OCI-LY1 (cell line): ENCODE results near the gene KREMEN2.
"Not testable (repeated sequence)": the region's sequence is repeated elsewhere in the genome, so short reads cannot be mapped to it uniquely, and the experiment has no call there.

Source experiments
- H2AFZ ChIP-seq: fragments of 200-600 bp; sonication (generic), shearing (Covaris generic); 2 replicates; pipeline ENCODE4 v1.6.0; 2014; ENCODE audit warnings: antibody characterized with exemption, mild to moderate bottlenecking, low read length
- H3F3A ChIP-seq: fragments of 200-600 bp; sonication (generic), shearing (Covaris generic); 2 replicates; pipeline ENCODE4 v1.6.0; 2014; ENCODE audit warnings: mild to moderate bottlenecking, antibody characterized with exemption, low read length, moderate library complexity; ENCODE audit not compliant: insufficient read depth
- H3K27ac ChIP-seq: fragments of 200-600 bp; sonication (generic); 2 replicates; pipeline ENCODE4 v1.5.1; 2014; ENCODE audit warnings: low read length, mixed run types, mild to moderate bottlenecking, low read depth; ENCODE audit not compliant: poor library complexity, severe bottlenecking
- H3K27me3 ChIP-seq: fragments of 200-600 bp; sonication (generic); 2 replicates; pipeline ENCODE4 v1.6.0; 2014; ENCODE audit warnings: antibody characterized with exemption, mild to moderate bottlenecking, low read length, moderate library complexity; ENCODE audit not compliant: insufficient read depth
- H3K36me3 ChIP-seq: fragments of 200-600 bp; sonication (generic); 2 replicates; pipeline ENCODE4 v1.6.1; 2014; ENCODE audit warnings: mild to moderate bottlenecking, antibody characterized with exemption, low read length, moderate library complexity, mixed read lengths; ENCODE audit not compliant: insufficient read depth
- H3K4me1 ChIP-seq: fragments of 200-600 bp; sonication (generic); 2 replicates; pipeline ENCODE4 v1.5.1; 2014; ENCODE audit warnings: mild to moderate bottlenecking, low read length, moderate library complexity; ENCODE audit not compliant: insufficient read depth, severe bottlenecking
- H3K4me2 ChIP-seq: fragments of 200-600 bp; sonication (generic), shearing (Covaris generic); 2 replicates; pipeline ENCODE4 v1.6.1; 2014; ENCODE audit warnings: low read length
- H3K4me3 ChIP-seq: fragments of 200-600 bp; sonication (generic); 2 replicates; pipeline ENCODE4 v1.5.1; 2014; ENCODE audit warnings: low read length, low read depth, mild to moderate bottlenecking, mixed read lengths; ENCODE audit not compliant: poor library complexity, severe bottlenecking
- H3K79me2 ChIP-seq: fragments of 200-600 bp; shearing (Covaris generic); 2 replicates; pipeline ENCODE4 v1.6.1; 2016; ENCODE audit warnings: mixed run types, low read length, mixed read lengths; ENCODE audit not compliant: insufficient read depth
- H3K9ac ChIP-seq: fragments of 200-600 bp; sonication (generic), shearing (Covaris generic); 2 replicates; pipeline ENCODE4 v1.6.1; 2014; ENCODE audit warnings: mild to moderate bottlenecking, low read length, mixed read lengths
- H3K9me2 ChIP-seq: fragments of 200-600 bp; sonication (generic), shearing (Covaris generic); 2 replicates; pipeline ENCODE4 v1.6.1; 2014; ENCODE audit warnings: low read depth, mild to moderate bottlenecking, low read length, mixed read lengths
- H3K9me3 ChIP-seq: fragments of 200-600 bp; shearing (Covaris generic); 2 replicates; pipeline ENCODE4 v1.6.1; 2014; ENCODE audit warnings: low read length, mixed read lengths
- H4K20me1 ChIP-seq: fragments of 200-600 bp; sonication (generic), shearing (Covaris generic); 2 replicates; pipeline ENCODE4 v1.6.0; 2016; ENCODE audit warnings: mild to moderate bottlenecking, low read length; ENCODE audit not compliant: insufficient read depth
- CTCF ChIP-seq: fragments of 200-600 bp; sonication (generic), shearing (Covaris generic); IDR thresholded peaks from 2 replicates; pipeline ENCODE4 v1.5.1; 2017; ENCODE audit warnings: mild to moderate bottlenecking, antibody characterized with exemption, low read length, moderate library complexity, mixed read lengths
- EZH2 ChIP-seq: fragments of 200-600 bp; sonication (generic), shearing (Covaris generic); IDR thresholded peaks from 2 replicates; pipeline ENCODE4 v1.8.0; 2017; ENCODE audit warnings: borderline replicate concordance, mixed run types, mild to moderate bottlenecking, antibody characterized with exemption, low read length, moderate library complexity, mixed read lengths

The KREMEN2 gene

GRCh38 chr16:2938206-2938605, 25.9 kb upstream of the KREMEN2 start:
- H3K27me3 ChIP-seq: no peaks in the 10 kb centered on the region

DNA sequence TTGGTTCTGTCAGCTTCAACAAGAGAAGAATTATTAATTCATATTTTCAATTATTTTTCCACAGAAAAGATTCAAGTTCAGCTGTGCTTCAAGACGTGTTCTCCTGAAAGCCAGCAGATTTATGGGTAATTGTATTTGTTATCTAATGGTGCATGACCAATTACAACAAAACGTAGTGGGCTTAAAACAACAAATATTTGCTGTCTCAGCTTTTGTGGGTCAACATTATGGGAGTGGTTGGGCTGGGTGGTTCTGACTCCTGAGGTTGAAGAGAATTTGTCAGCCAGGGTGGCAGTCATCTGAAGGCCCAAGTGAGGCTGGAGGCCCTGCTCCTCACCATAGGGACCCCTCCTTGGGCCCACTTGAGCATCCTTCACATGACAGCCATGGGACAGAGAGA, 24.1 kb upstream of the KREMEN2 start:
- H4K20me1 ChIP-seq: no peaks in the 10 kb centered on the region
- no peak overlapping the region for H3K4me3 ChIP-seq
- H3K36me3 ChIP-seq: peaks cover 33% of the 10 kb centered on the region
- H3K9ac ChIP-seq: no peak overlapping the region
- no peaks in the 10 kb centered on the region for H3K9me2 ChIP-seq
- no peaks in the 10 kb centered on the region for H3K9me3 ChIP-seq
- H3K4me1 ChIP-seq: peaks cover 7% of the 10 kb centered on the region
- TF ChIP-seq EZH2 (no peak), CTCF (no peak)
- no peaks in the 10 kb centered on the region for H3K27me3 ChIP-seq
- no peak overlapping the region for H3K27ac ChIP-seq
- no peaks in the 10 kb centered on the region for H3K79me2 ChIP-seq
- no peak overlapping the region for H3K4me2 ChIP-seq
- H3F3A ChIP-seq: no peaks in the 10 kb centered on the region
- no peak overlapping the region for H2AFZ ChIP-seq

More at GRCh38 chr16:2938206-2938605, 25.9 kb upstream of the KREMEN2 start:
- TF ChIP-seq CTCF (no peak), EZH2 (no peak)
- Histone ChIP-seq H3K4me2 (no peak overlapping the region), H3K9ac (no peak overlapping the region), H2AFZ (no peak overlapping the region), H3K4me3 (no peak overlapping the region), H4K20me1 (no peaks in the 10 kb centered on the region), H3K36me3 (peaks cover 35% of the 10 kb centered on the region), H3K4me1 (peaks cover 8% of the 10 kb centered on the region), H3K27ac (no peak overlapping the region), H3K9me3 (no peaks in the 10 kb centered on the region), H3K79me2 (no peaks in the 10 kb centered on the region), H3F3A (no peaks in the 10 kb centered on the region), H3K9me2 (no peaks in the 10 kb centered on the region)

- Histone ChIP-seq H3K79me2 (no peaks in the 10 kb centered on the region), H2AFZ (no peak overlapping the region), H3K4me2 (no peak overlapping the region), H3K9ac (no peak overlapping the region), H3K4me3 (no peak overlapping the region), H3K9me3 (no peaks in the 10 kb centered on the region), H3K27ac (no peak overlapping the region), H3K27me3 (no peaks in the 10 kb centered on the region), H3K9me2 (no peaks in the 10 kb centered on the region), H3K36me3 (peaks cover 37% of the 10 kb centered on the region), H3F3A (no peaks in the 10 kb centered on the region), H3K4me1 (no peaks in the 10 kb centered on the region), H4K20me1 (no peaks in the 10 kb centered on the region)
- TF ChIP-seq EZH2 (no peak), CTCF (no peak)
Measured at GRCh38 chr16:2942045-2942444, 22.0 kb upstream of the KREMEN2 start.

- not testable (repeated sequence) for H3K9me2 ChIP-seq, H2AFZ ChIP-seq, H4K20me1 ChIP-seq, H3K4me3 ChIP-seq, H3K4me2 ChIP-seq, H3K27ac ChIP-seq, H3F3A ChIP-seq, H3K79me2 ChIP-seq, H3K4me1 ChIP-seq, H3K9me3 ChIP-seq, H3K9ac ChIP-seq, H3K27me3 ChIP-seq
- H3K36me3 ChIP-seq: peaks cover 37% of the 10 kb centered on the region
Measured at GRCh38 chr16:2943716-2944115, 20.4 kb upstream of the KREMEN2 start.
